Measurements from ENCODE around the gene GREB1. TPM values are rescaled to one million over a fixed set of nuclear protein-coding genes. Genes with fewer than 3 reads are reported as not detected.

Gene GREB1
- total RNA-seq, 1 experiment from 2014 or later, result 16.5 TPM

- Histone ChIP-seq H3K23me2 (ENCODE audit: insufficient read length, low read depth, low read length, poor library complexity, severe bottlenecking) (no peaks in the 10 kb centered on the region), H2BK15ac (ENCODE audit: low read depth, low read length) (no peak overlapping the region), H3K4ac (ENCODE audit: low read depth, low read length) (no peak overlapping the region), H2AK5ac (ENCODE audit: insufficient read length, low read length) (no peak overlapping the region), H3K14ac (ENCODE audit: insufficient read depth, low read length) (no peak overlapping the region), H2BK5ac (ENCODE audit: insufficient read length, low read length) (no peak overlapping the region), H3K56ac (ENCODE audit: insufficient read length, low read depth, low read length) (no peak overlapping the region), H3K9me3 (ENCODE audit: control insufficient read depth, low read depth, low read length) (no peaks in the 10 kb centered on the region), H3K27ac (ENCODE audit: insufficient read length, low read depth, low read length) (no peak overlapping the region), H2AFZ (ENCODE audit: low read length) (no peak overlapping the region), H2BK12ac (ENCODE audit: insufficient read length, low read depth, low read length) (no peak overlapping the region), H3K23ac (ENCODE audit: insufficient read length, low read depth, low read length) (no peak overlapping the region), H3K79me2 (ENCODE audit: insufficient read depth, low read length) (0 out of 2 replicates have a peak, but pooled peaks cover 2% of the 10 kb centered on the region), H4K8ac (replicated peaks; ENCODE audit: insufficient read length, low read depth, low read length) (no peak overlapping the region), H3K79me1 (ENCODE audit: insufficient read depth, low read depth, low read length, poor library complexity, severe bottlenecking) (no peaks in the 10 kb centered on the region), H4K5ac (ENCODE audit: insufficient read length, low read depth, low read length) (no peak overlapping the region), H3K27me3 (ENCODE audit: insufficient read depth, low read length) (no peaks in the 10 kb centered on the region), H3K4me2 (ENCODE audit: insufficient read depth, insufficient read length, low read length) (no peak overlapping the region), H4K91ac (ENCODE audit: insufficient read length, low read depth, low read length) (no peak overlapping the region), H3K4me1 (ENCODE audit: insufficient read depth, low read length) (peaks cover 11% of the 10 kb centered on the region; the same call in 1 of the 2 replicates), H2BK120ac (ENCODE audit: low read depth, low read length, poor library complexity, severe bottlenecking) (no peak overlapping the region), H4K20me1 (ENCODE audit: control insufficient read depth, insufficient read depth, insufficient read length) (no peaks in the 10 kb centered on the region), H3T11ph (ENCODE audit: low read length) (no peak overlapping the region), H3K9ac (ENCODE audit: extremely low read depth, insufficient read length, low read length) (no peak overlapping the region), H2BK20ac (ENCODE audit: low read depth, low read length, poor library complexity, severe bottlenecking) (no peak overlapping the region), H3K18ac (ENCODE audit: insufficient read length, low read depth, low read length) (no peak overlapping the region)
- no peak overlapping the region for H3K27ac Mint-ChIP-seq
- WGBS (ENCODE audit: extremely low coverage, insufficient read length, low lambda C conversion rate), result no CpG with 5 or more reads among the region's 3 CpGs
- peaks cover 9 to 14% of the 10 kb centered on the region in 2 experiments for H3K4me1 Mint-ChIP-seq
- TF ChIP-seq CTCF (conservative IDR thresholded peaks at IDR 0.05), result no peak
- H3K9me3 Mint-ChIP-seq, result peaks cover 4% of the 10 kb centered on the region in 2 experiments; a peak in 2 of 5 replicates
- no peak overlapping the region for H3K4me3 Mint-ChIP-seq
- H3K27me3 Mint-ChIP-seq (ENCODE audit: low read depth), result no peaks in the 10 kb centered on the region
- peaks cover 0 to 9% (median 5%) of the 10 kb centered on the region in 3 experiments; a peak in 5 of 7 replicates for H3K36me3 Mint-ChIP-seq (ENCODE audit: insufficient read depth in 1 of 3, low read depth in 3 of 3)
- DNase-seq, result no peak
Measured at GRCh38 chr2:11528228-11528627, 5.6 kb upstream of the GREB1 start.
